ENCODE results near the gene PANX3. TPM values are rescaled to one million over a fixed set of nuclear protein-coding genes. Genes with fewer than 3 reads are reported as not detected.

Gene PANX3
- polyA plus RNA-seq, 1 donor from 2014 or later, result not detected

- Histone ChIP-seq H3K36me3 (ENCODE audit: insufficient read depth, low read length) (no peaks in the 10 kb centered on the region), H3K4me2 (ENCODE audit: low read length) (no peak overlapping the region), H3K27ac (ENCODE audit: low read length) (no peak overlapping the region), H3K4me3 (ENCODE audit: low read length) (no peak overlapping the region), H3K79me2 (replicated peaks; ENCODE audit: insufficient read depth, low read length) (no peaks in the 10 kb centered on the region), H3K27me3 (ENCODE audit: insufficient read depth, low read depth, low read length) (no peaks in the 10 kb centered on the region), H2AFZ (ENCODE audit: low read depth, low read length) (no peak overlapping the region), H4K20me1 (ENCODE audit: insufficient read depth) (no peaks in the 10 kb centered on the region), H3K9me2 (ENCODE audit: insufficient read depth, low read length) (no peaks in the 10 kb centered on the region), H3F3A (ENCODE audit: insufficient read depth, low read length, poor library complexity, severe bottlenecking) (no peaks in the 10 kb centered on the region), H3K9ac (ENCODE audit: low read length) (no peak overlapping the region), H3K9me3 (ENCODE audit: low read length) (no peaks in the 10 kb centered on the region)
- TF ChIP-seq CTCF (IDR thresholded peaks at IDR 0.05; ENCODE audit: poor library complexity, severe bottlenecking) (no peak), REST (IDR thresholded peaks at IDR 0.05; ENCODE audit: borderline replicate concordance) (no peak), EP300 (conservative IDR thresholded peaks at IDR 0.05; ENCODE audit: poor library complexity, severe bottlenecking) (no peak), MXI1 (conservative IDR thresholded peaks at IDR 0.05; ENCODE audit: poor library complexity, severe bottlenecking) (no peak), POLR2AphosphoS5 (IDR thresholded peaks at IDR 0.05) (no peak), SMC3 (conservative IDR thresholded peaks at IDR 0.05; ENCODE audit: poor library complexity) (no peak), RAD21 (conservative IDR thresholded peaks at IDR 0.05) (no peak), EZH2 (IDR thresholded peaks at IDR 0.05; ENCODE audit: borderline replicate concordance, insufficient read depth, low read length, poor library complexity, severe bottlenecking) (no peak), TAF1 (IDR thresholded peaks at IDR 0.05; ENCODE audit: low read depth) (no peak)
Measured at GRCh38 chr11:124646148-124646547, 34.9 kb downstream of the PANX3 start.

GRCh38 chr11:124648610-124649009 lies 37.4 kb downstream of the PANX3 start:
- H3F3A ChIP-seq (ENCODE audit: insufficient read depth, low read length, poor library complexity, severe bottlenecking), result no peaks in the 10 kb centered on the region
- H3K36me3 ChIP-seq (ENCODE audit: insufficient read depth, low read length), result no peaks in the 10 kb centered on the region
- no peaks in the 10 kb centered on the region for H4K20me1 ChIP-seq (ENCODE audit: insufficient read depth)
- no peak for TF ChIP-seq SMC3 (conservative IDR thresholded peaks at IDR 0.05; ENCODE audit: poor library complexity)
- TF ChIP-seq RAD21 (conservative IDR thresholded peaks at IDR 0.05), result no peak
- TF ChIP-seq CTCF (IDR thresholded peaks at IDR 0.05; ENCODE audit: poor library complexity, severe bottlenecking), result no peak
- TF ChIP-seq REST (IDR thresholded peaks at IDR 0.05; ENCODE audit: borderline replicate concordance), result no peak
- TF ChIP-seq EZH2 (IDR thresholded peaks at IDR 0.05; ENCODE audit: borderline replicate concordance, insufficient read depth, low read length, poor library complexity, severe bottlenecking), result no peak
- TF ChIP-seq MXI1 (conservative IDR thresholded peaks at IDR 0.05; ENCODE audit: poor library complexity, severe bottlenecking), result no peak
- TF ChIP-seq TAF1 (IDR thresholded peaks at IDR 0.05; ENCODE audit: low read depth), result no peak
- TF ChIP-seq POLR2AphosphoS5 (IDR thresholded peaks at IDR 0.05), result no peak
- TF ChIP-seq EP300 (conservative IDR thresholded peaks at IDR 0.05; ENCODE audit: poor library complexity, severe bottlenecking), result no peak
- H3K4me2 ChIP-seq (ENCODE audit: low read length), result no peak overlapping the region
- H3K9ac ChIP-seq (ENCODE audit: low read length), result no peak overlapping the region
- no peak overlapping the region for H3K27ac ChIP-seq (ENCODE audit: low read length)
- H2AFZ ChIP-seq (ENCODE audit: low read depth, low read length), result no peak overlapping the region
- no peaks in the 10 kb centered on the region for H3K9me3 ChIP-seq (ENCODE audit: low read length)
- no peak overlapping the region for H3K4me3 ChIP-seq (ENCODE audit: low read length)
- no peaks in the 10 kb centered on the region for H3K27me3 ChIP-seq (ENCODE audit: insufficient read depth, low read depth, low read length)
- no peaks in the 10 kb centered on the region for H3K9me2 ChIP-seq (ENCODE audit: insufficient read depth, low read length)
- no peaks in the 10 kb centered on the region for H3K79me2 ChIP-seq (replicated peaks; ENCODE audit: insufficient read depth, low read length)

Data from neural cell (in vitro differentiated cells).